ENCODE results near the gene SPACA5B. TPM values are rescaled to one million over a fixed set of nuclear protein-coding genes. Genes with fewer than 3 reads are reported as not detected.

Gene SPACA5B
- total and polyA plus RNA-seq, 10 of the 15 experiments (the other 5 are each of a cell fraction or from before 2014, with no cell fraction given): 1.0 TPM; not detected in 9

GRCh38 chrX:48101443-48101842, 29.0 kb upstream of the SPACA5B start (continued):
- TF ChIP-seq ZNF687 (IDR thresholded peaks at IDR 0.05): no peak
- TF ChIP-seq KDM1A (IDR thresholded peaks at IDR 0.05; ENCODE audit: borderline replicate concordance): no peak
- no peak for TF ChIP-seq E2F4 (IDR thresholded peaks at IDR 0.05; ENCODE audit: low read depth, low read length)
- no peak for TF ChIP-seq ZNF24 (IDR thresholded peaks at IDR 0.05)
- no peak for TF ChIP-seq POLR2AphosphoS5 (IDR thresholded peaks at IDR 0.05; ENCODE audit: low read length)

GRCh38 chrX:48102874-48103374, 27.5 kb upstream of the SPACA5B start:
- no TSS peak for BruUV-seq (replicated peaks)
- TF ChIP-seq ZNF687 (IDR thresholded peaks at IDR 0.05): no peak
- no peak for TF ChIP-seq NBN (IDR thresholded peaks at IDR 0.05)
- TF ChIP-seq JUND (IDR thresholded peaks at IDR 0.05; ENCODE audit: low read depth, low read length): no peak
- no peak for TF ChIP-seq POU2F2 (IDR thresholded peaks at IDR 0.05; ENCODE audit: borderline replicate concordance, low read depth, low read length)
- TF ChIP-seq MEF2B (IDR thresholded peaks at IDR 0.05; ENCODE audit: partially characterized antibody, poor library complexity, severe bottlenecking): no peak
- TF ChIP-seq RUNX3 (IDR thresholded peaks at IDR 0.05; ENCODE audit: low read length): no peak

More at GRCh38 chrX:48102874-48103374, 27.5 kb upstream of the SPACA5B start:
- FAIRE-seq (no peak), DNase-seq (ENCODE audit: low read depth, low spot score) (no peak), ATAC-seq (no peak)
- Histone ChIP-seq H3K9ac (ENCODE audit: control insufficient read depth, insufficient read depth, low read length) (no peak overlapping the region), H3K36me3 (ENCODE audit: control insufficient read depth in 2 of 2, insufficient read depth in 2 of 2, low read length in 1 of 2) (no peaks in the 10 kb centered on the region), H3K9me3 (replicated peaks; ENCODE audit: control insufficient read depth, insufficient read depth, low read length) (no peaks in the 10 kb centered on the region; the same call in 2 of the 3 replicates), H3K4me3 (no peak overlapping the region), H3K27ac (ENCODE audit: control insufficient read depth, insufficient read depth) (no peak overlapping the region), H3K79me2 (ENCODE audit: control insufficient read depth, insufficient read depth, low read length) (no peaks in the 10 kb centered on the region), H3K4me1 (ENCODE audit: control insufficient read depth, insufficient read depth, low read length) (no peaks in the 10 kb centered on the region), H3K4me2 (ENCODE audit: control insufficient read depth, insufficient read depth) (no peak overlapping the region), H2AFZ (ENCODE audit: control insufficient read depth, low read depth, low read length) (no peak overlapping the region), H3K27me3 (replicated peaks in 1 of 2; ENCODE audit: control insufficient read depth in 2 of 2, insufficient read depth in 2 of 2, low read length in 1 of 2) (no peaks in the 10 kb centered on the region), H4K20me1 (ENCODE audit: control insufficient read depth, insufficient read depth) (no peaks in the 10 kb centered on the region)
- ChIA-PET RAD21 (ENCODE audit: unreplicated experiment) (no interaction called here), SMC1A (ENCODE audit: uncharacterized antibody, unreplicated experiment) (no interaction called here), CTCF (interaction anchor here (0.6 kb wide), 1 partner anchor 944 kb away, joined by 3 read pairs; no protein-coding TSS in a partner anchor), POLR2A (no interaction called here)
- 37% methylated on average over 6 of the region's 6 CpGs for WGBS (ENCODE audit: insufficient coverage, insufficient replicate concordance, low lambda C conversion rate, missing lambda C conversion rate)
- in situ Hi-C loops (cut with MboI) (no loop called here), intact Hi-C loops (cut with micrococcal nuclease; ENCODE audit: unreplicated experiment) (no loop called here)
